Measurements from ENCODE around the gene MEIOB.
"Not testable (repeated sequence)": the region's sequence is repeated elsewhere in the genome, so short reads cannot be mapped to it uniquely, and the experiment has no call there.

The MEIOB gene, protein sequence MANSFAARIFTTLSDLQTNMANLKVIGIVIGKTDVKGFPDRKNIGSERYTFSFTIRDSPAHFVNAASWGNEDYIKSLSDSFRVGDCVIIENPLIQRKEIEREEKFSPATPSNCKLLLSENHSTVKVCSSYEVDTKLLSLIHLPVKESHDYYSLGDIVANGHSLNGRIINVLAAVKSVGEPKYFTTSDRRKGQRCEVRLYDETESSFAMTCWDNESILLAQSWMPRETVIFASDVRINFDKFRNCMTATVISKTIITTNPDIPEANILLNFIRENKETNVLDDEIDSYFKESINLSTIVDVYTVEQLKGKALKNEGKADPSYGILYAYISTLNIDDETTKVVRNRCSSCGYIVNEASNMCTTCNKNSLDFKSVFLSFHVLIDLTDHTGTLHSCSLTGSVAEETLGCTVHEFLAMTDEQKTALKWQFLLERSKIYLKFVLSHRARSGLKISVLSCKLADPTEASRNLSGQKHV

GRCh38 chr16:1871974-1872635 lies at the start of gene MEIOB:
Gene MEIOB, minus strand, starts transcription at chr16:1872164. Its CDS starts 3,989 bp downstream, at chr16:1868175.
- no peak within 1 kb of the TSS for H3K27ac ChIP-seq (ENCODE audit: low read depth, low read length)
- no peak within 1 kb of the TSS for H3K4me3 ChIP-seq (ENCODE audit: low read depth in 1 of 2, low read length in 2 of 2)
- H3K36me3 ChIP-seq (ENCODE audit: insufficient read depth, low read length) = no peaks in the 10 kb centered on the region
- H3K4me1 ChIP-seq (ENCODE audit: insufficient read depth, low read length) = no peaks in the 10 kb centered on the region
- H3K27me3 ChIP-seq (ENCODE audit: control insufficient read depth in 1 of 2, insufficient read depth in 2 of 2, low read length in 2 of 2) = peaks cover 12 to 13% of the 10 kb centered on the region in 2 donors
- H3K9ac ChIP-seq (ENCODE audit: low read length) = no peak within 1 kb of the TSS
- no peaks in the 10 kb centered on the region for H3K9me3 ChIP-seq (ENCODE audit: low read length)

GRCh38 chr16:1920727-1921171 lies 48.8 kb upstream of the MEIOB start:
- Histone ChIP-seq H3K4me3 (ENCODE audit: low read depth in 1 of 2, low read length in 2 of 2) (no peak overlapping the region), H3K9me3 (ENCODE audit: low read length) (no peaks in the 10 kb centered on the region), H3K4me1 (ENCODE audit: insufficient read depth, low read length) (no peaks in the 10 kb centered on the region), H3K27ac (ENCODE audit: low read depth, low read length) (no peak overlapping the region), H3K9ac (ENCODE audit: low read length) (no peak overlapping the region), H3K27me3 (ENCODE audit: control insufficient read depth in 1 of 2, insufficient read depth in 2 of 2, low read length in 2 of 2) (peaks cover 16 to 74% of the 10 kb centered on the region in 2 donors), H3K36me3 (ENCODE audit: insufficient read depth, low read length) (no peaks in the 10 kb centered on the region)

GRCh38 chr16:1920122-1920521 lies 48.2 kb upstream of the MEIOB start:
- H3K9ac ChIP-seq (ENCODE audit: low read length); H3K36me3 ChIP-seq (ENCODE audit: insufficient read depth, low read length); H3K4me1 ChIP-seq (ENCODE audit: insufficient read depth, low read length); H3K9me3 ChIP-seq (ENCODE audit: low read length); H3K27ac ChIP-seq (ENCODE audit: low read depth, low read length); H3K4me3 ChIP-seq (ENCODE audit: low read depth in 1 of 2, low read length in 2 of 2): not testable (repeated sequence)
- peaks cover 16 to 79% of the 10 kb centered on the region in 2 donors for H3K27me3 ChIP-seq (ENCODE audit: control insufficient read depth in 1 of 2, insufficient read depth in 2 of 2, low read length in 2 of 2)

DNA sequence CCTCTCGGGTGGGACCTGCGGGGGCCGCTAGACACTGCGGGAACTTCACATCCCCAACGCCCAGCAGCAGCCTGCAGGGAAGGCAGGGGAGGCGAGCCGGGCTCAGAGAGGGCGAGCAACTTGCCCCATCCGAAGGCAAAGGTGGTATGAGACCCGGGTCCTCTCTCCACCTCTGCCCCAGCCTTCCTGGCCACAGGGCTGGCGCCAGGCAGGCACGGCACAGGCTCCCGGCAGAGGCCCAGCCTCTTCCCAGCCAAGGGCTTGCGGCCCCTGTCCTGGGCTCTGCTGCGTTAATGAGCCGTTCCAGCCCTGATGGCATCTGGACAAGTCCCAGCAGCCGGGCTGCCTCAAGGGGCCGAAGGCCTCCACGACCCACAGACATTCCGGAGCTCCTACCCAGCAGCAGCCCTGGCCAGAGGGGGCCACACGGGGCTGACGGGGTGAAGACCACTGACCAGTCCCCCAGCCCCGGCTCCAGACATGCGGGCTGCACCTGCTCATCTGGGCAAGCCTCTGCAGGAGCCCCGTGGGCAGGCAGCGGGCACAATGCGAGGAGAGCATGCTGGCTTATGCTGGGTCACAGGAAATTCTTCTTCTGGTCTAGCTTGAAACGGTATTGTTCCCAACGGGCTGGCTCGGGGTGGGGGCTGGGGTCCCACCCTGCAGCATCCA lies 47.5 kb upstream of the MEIOB start:
- Histone ChIP-seq H3K27ac (ENCODE audit: low read depth, low read length) (no peak overlapping the region), H3K9me3 (ENCODE audit: low read length) (no peaks in the 10 kb centered on the region), H3K36me3 (ENCODE audit: insufficient read depth, low read length) (no peaks in the 10 kb centered on the region), H3K9ac (ENCODE audit: low read length) (no peak overlapping the region), H3K4me1 (ENCODE audit: insufficient read depth, low read length) (no peaks in the 10 kb centered on the region), H3K27me3 (ENCODE audit: control insufficient read depth in 1 of 2, insufficient read depth in 2 of 2, low read length in 2 of 2) (peaks cover 16 to 80% of the 10 kb centered on the region in 2 donors), H3K4me3 (ENCODE audit: low read depth in 1 of 2, low read length in 2 of 2) (no peak overlapping the region)

DNA sequence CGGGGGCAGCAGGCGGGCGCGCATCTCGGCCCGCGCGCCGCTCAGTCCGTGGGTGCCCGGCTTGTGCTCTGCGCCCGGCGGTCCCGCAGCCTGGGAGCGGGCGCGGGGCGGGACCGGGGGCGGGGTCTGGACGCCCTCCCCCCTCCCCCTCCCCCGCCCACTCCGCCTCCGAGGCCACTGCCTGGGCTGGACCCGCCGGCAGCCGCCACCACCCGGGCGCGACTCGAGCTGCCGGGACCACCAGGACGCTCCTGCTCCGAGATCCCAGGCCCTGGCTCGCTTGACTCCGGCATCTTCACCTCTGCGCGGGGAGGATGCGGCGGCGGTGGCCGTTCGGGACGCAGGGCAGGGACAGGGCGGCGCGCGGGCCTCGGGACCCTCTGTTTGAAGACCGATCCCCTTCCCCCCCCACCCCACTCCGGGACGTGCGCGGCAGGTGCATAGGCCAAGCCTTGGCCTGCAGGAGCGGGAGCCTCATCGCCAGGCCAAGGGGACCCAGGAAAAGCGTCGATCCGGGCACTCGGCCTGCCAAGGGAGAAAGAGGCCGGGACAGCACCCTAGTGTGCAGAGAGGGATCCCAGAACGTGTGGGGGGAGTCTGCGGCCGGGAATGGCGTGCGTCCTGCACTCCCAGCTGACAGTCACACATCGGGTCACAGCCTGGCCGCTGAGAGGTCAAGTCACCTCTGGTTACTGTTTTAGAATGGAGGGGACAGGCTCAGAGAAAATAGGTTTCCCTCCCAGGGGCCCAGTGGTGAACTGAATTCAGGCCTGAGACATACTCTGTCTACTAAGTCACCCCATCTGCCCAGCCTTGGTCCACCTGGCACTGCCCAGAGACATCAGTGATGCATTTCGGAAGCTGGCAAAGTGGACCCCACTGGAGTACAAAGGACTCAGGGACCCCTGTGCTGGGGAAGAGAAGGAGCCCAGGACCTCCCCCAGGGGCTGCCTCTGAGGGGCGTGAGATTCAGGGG lies 46.7 kb upstream of the MEIOB start, which contains the start of gene HS3ST6:
Gene HS3ST6, minus strand, starts transcription at position 65 of the 976 bp plus-strand sequence. CDS start 92 bp downstream, outside the sequence.
- Histone ChIP-seq H3K9me3 (ENCODE audit: low read length) (no peaks in the 10 kb centered on the region), H3K4me3 (ENCODE audit: low read depth in 1 of 2, low read length in 2 of 2) (no peak within 1 kb of the TSS), H3K36me3 (ENCODE audit: insufficient read depth, low read length) (no peaks in the 10 kb centered on the region), H3K4me1 (ENCODE audit: insufficient read depth, low read length) (no peaks in the 10 kb centered on the region), H3K9ac (ENCODE audit: low read length) (no peak within 1 kb of the TSS), H3K27me3 (ENCODE audit: control insufficient read depth in 1 of 2, insufficient read depth in 2 of 2, low read length in 2 of 2) (peaks cover 16 to 75% of the 10 kb centered on the region in 2 donors), H3K27ac (ENCODE audit: low read depth, low read length) (no peak within 1 kb of the TSS)

DNA sequence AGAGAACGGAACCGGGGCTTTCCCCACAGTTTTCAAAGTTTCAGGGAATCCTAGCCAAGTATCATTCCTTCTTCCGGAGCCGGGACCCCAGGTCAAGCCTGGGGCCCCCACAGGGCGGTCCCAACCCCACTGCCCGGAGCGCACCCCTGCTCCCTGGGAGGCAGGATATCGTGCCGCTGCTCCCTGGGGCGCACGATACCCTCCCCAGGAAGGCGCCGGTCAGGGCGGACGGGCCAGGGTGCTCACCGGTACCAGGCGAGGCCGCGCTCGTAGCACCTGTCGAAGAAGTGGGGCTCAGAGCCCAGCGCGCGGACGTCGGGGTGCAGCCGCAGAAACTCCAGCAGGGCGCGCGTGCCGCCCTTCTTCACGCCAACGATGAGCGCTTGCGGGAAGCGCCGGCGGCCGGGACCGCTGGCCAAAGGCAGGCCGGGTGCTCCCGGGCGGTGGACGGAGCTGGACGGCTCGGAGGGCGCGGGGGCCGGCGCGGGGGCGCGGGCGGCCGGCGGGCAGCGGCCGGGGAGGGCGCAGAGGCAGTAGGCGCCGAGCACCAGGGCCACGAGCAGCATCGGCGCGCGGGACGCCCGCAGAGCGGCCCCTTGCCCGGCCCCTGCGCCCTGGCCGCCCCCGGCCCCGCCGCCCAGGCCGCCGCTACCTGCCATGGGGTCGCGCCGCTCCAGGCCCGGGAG lies 45.8 kb upstream of the MEIOB start:
- no peaks in the 10 kb centered on the region for H3K36me3 ChIP-seq (ENCODE audit: insufficient read depth, low read length)
- no peak overlapping the region for H3K27ac ChIP-seq (ENCODE audit: low read depth, low read length)
- no peaks in the 10 kb centered on the region for H3K9me3 ChIP-seq (ENCODE audit: low read length)
- H3K27me3 ChIP-seq (ENCODE audit: control insufficient read depth in 1 of 2, insufficient read depth in 2 of 2, low read length in 2 of 2) = peaks cover 9 to 73% of the 10 kb centered on the region in 2 donors
- no peak overlapping the region for H3K9ac ChIP-seq (ENCODE audit: low read length)
- no peak overlapping the region for H3K4me3 ChIP-seq (ENCODE audit: low read depth in 1 of 2, low read length in 2 of 2)
- no peaks in the 10 kb centered on the region for H3K4me1 ChIP-seq (ENCODE audit: insufficient read depth, low read length)

- Histone ChIP-seq H3K27me3 (ENCODE audit: control insufficient read depth in 1 of 2, insufficient read depth in 2 of 2, low read length in 2 of 2) (peaks cover 8 to 67% of the 10 kb centered on the region in 2 donors), H3K4me1 (ENCODE audit: insufficient read depth, low read length) (no peaks in the 10 kb centered on the region), H3K27ac (ENCODE audit: low read depth, low read length) (no peak overlapping the region), H3K4me3 (ENCODE audit: low read depth in 1 of 2, low read length in 2 of 2) (no peak overlapping the region), H3K9ac (ENCODE audit: low read length) (no peak overlapping the region), H3K36me3 (ENCODE audit: insufficient read depth, low read length) (no peaks in the 10 kb centered on the region), H3K9me3 (ENCODE audit: low read length) (no peaks in the 10 kb centered on the region)
Observed at GRCh38 chr16:1917056-1917664, 45.2 kb upstream of the MEIOB start.

GRCh38 chr16:1916640-1916990 lies 44.7 kb upstream of the MEIOB start:
- Histone ChIP-seq H3K9ac (ENCODE audit: low read length) (no peak overlapping the region), H3K4me3 (ENCODE audit: low read depth in 1 of 2, low read length in 2 of 2) (no peak overlapping the region), H3K9me3 (ENCODE audit: low read length) (no peaks in the 10 kb centered on the region), H3K4me1 (ENCODE audit: insufficient read depth, low read length) (no peaks in the 10 kb centered on the region), H3K27ac (ENCODE audit: low read depth, low read length) (no peak overlapping the region), H3K36me3 (ENCODE audit: insufficient read depth, low read length) (no peaks in the 10 kb centered on the region), H3K27me3 (ENCODE audit: control insufficient read depth in 1 of 2, insufficient read depth in 2 of 2, low read length in 2 of 2) (peaks cover 8 to 67% of the 10 kb centered on the region in 2 donors)

GRCh38 chr16:1915732-1916639 lies 44.0 kb upstream of the MEIOB start:
- Histone ChIP-seq H3K27me3 (ENCODE audit: control insufficient read depth in 1 of 2, insufficient read depth in 2 of 2, low read length in 2 of 2) (peaks cover 8 to 66% of the 10 kb centered on the region in 2 donors), H3K27ac (ENCODE audit: low read depth, low read length) (no peak overlapping the region), H3K9me3 (ENCODE audit: low read length) (no peaks in the 10 kb centered on the region), H3K9ac (ENCODE audit: low read length) (no peak overlapping the region), H3K36me3 (ENCODE audit: insufficient read depth, low read length) (no peaks in the 10 kb centered on the region), H3K4me1 (ENCODE audit: insufficient read depth, low read length) (no peaks in the 10 kb centered on the region), H3K4me3 (ENCODE audit: low read depth in 1 of 2, low read length in 2 of 2) (no peak overlapping the region)

All from muscle layer of colon (tissue), 2 donors.